Measurements from ENCODE around the gene UBE2S.

The UBE2S gene

DNA sequence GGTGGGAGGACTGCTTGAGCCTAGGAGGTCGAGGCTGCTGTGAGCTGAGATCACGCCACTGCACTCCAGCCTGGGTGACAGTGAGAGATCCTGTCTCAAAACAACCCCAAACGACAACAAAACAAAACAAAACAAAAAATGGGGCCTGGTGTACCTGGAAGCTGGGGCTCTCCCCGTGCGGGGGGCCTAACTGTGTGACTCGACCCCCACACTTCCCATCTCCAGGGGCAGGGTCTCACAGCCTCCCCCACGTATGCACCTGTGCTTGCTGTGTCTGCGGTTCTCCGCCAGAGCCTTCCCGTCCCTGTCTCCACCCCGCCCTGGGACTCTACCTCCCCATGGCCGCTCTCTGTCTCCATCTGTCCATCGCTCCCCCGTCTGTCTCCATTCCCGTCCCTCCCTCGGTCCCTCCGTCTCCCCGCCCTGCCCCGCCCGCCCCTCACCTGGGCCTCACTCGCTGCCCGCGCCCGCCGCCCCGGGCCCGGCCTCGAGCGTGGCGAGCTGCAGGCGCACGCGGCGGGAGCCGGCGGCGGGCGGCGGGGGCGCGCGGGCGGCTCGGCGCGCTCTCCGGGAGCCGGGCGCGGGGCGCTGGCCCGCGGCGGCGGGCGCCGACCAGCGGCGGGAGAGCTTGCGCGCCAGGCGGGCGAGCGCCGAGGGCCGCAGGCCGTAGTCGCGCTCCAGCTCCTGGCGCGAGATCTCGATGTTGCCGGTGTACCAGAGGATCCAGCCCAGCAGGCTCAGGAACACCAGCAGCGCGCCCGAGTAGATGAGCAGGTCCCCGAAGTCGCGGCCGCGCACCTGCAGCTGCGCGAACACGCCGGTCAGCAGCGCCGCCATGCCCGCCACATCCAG lies 24.1 kb downstream of the UBE2S start:
- no peak for DNase-seq (ENCODE audit: low spot score in 2 of 2)
- ATAC-seq (replicated peaks; ENCODE audit: extremely low read depth, poor library complexity, severe bottlenecking), result no peak
- Mint-ChIP-seq H3K4me1 (peaks cover 62% of the 10 kb centered on the region), H3K36me3 (ENCODE audit: insufficient read depth) (peaks cover 31% of the 10 kb centered on the region), H3K4me3 (peak overlapping the region; percentile 97), H3K9me3 (no peaks in the 10 kb centered on the region), H3K27ac (ENCODE audit: low read depth) (peak overlapping the region; percentile 79), H3K27me3 (no peaks in the 10 kb centered on the region)

DNA sequence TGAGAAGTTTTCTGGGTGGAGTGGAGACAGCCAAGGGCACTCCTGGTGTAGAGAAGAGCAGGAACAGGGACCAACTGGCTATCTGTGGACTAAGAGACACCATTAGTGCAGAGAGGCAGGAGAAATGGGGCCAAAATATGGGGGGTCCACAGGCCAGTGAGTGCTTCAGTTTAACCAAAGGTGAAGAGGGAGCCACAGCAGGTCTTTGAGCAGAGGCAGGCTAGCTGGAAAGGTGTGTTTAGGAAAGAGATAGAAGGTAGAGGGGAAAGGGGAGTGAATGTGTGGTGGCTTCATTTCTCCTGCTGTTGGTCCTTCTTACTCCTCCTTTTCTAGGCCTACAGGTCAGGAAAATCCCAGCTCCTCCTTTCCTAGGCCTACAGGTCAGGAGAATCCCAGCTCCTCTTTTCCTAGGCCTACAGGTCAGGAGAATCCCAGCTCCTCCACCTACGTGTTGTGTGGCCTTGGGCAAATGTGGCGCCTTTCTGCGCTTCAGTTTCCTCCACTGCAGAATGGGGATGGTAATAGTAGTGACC lies 25.0 kb downstream of the UBE2S start:
- DNase-seq (ENCODE audit: low spot score in 2 of 2), result no peak
- peaks cover 24% of the 10 kb centered on the region for H3K36me3 Mint-ChIP-seq (ENCODE audit: insufficient read depth)
- H3K27me3 Mint-ChIP-seq, result no peaks in the 10 kb centered on the region
- peaks cover 53% of the 10 kb centered on the region for H3K4me1 Mint-ChIP-seq
- H3K9me3 Mint-ChIP-seq, result no peaks in the 10 kb centered on the region
- peak overlapping the region; percentile 97 for H3K4me3 Mint-ChIP-seq
- peak overlapping the region; percentile 79 for H3K27ac Mint-ChIP-seq (ENCODE audit: low read depth)
- ATAC-seq (replicated peaks; ENCODE audit: extremely low read depth, poor library complexity, severe bottlenecking), result no peak

DNA sequence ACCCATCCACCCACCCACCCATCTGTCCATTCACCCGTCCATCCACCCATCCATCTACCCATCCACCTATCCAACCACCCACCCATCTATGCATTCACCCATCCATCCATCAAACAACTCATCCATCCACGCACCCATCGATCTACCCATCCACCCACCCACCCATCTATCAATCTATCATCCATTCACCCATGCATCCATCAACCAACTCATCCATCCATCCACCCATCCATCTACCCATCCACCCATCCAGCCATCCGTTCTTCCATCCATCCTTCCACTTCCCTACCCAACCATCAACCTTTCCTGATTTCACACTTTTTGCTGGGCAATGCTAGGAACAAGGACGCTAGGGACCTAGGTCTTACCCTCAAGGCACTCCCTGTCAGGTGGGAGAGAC lies 25.6 kb downstream of the UBE2S start:
- H3K4me1 Mint-ChIP-seq, result peaks cover 47% of the 10 kb centered on the region
- H3K9me3 Mint-ChIP-seq, result no peaks in the 10 kb centered on the region
- H3K27ac Mint-ChIP-seq (ENCODE audit: low read depth), result peak overlapping the region; percentile 79
- H3K27me3 Mint-ChIP-seq, result no peaks in the 10 kb centered on the region
- peaks cover 20% of the 10 kb centered on the region for H3K36me3 Mint-ChIP-seq (ENCODE audit: insufficient read depth)
- DNase-seq (ENCODE audit: low spot score in 2 of 2) (no peak), ATAC-seq (replicated peaks; ENCODE audit: extremely low read depth, poor library complexity, severe bottlenecking) (no peak)
- peak overlapping the region; percentile 97 for H3K4me3 Mint-ChIP-seq

DNA sequence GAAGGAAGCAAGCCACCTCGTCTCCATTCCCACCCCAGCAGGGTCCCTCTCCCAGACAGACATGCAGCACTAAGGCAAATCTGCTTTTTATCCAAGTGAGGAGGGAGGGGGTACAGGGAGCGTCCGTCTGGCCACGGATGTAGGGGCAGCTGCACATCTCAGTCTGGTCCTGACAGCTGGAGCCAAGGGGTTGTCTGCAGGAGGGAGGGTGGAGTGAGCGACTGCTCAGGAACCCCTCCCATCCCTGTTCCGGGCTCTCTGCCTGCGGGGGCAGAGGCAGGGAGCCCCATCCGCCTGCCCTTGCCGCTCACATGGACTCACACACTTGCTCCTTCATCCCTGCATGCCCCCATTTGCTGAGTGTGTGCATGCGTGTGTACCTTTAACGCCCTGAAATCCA lies 28.4 kb downstream of the UBE2S start:
- DNase-seq (ENCODE audit: low spot score in 2 of 2) (no peak), ATAC-seq (replicated peaks; ENCODE audit: extremely low read depth, poor library complexity, severe bottlenecking) (no peak)
- Mint-ChIP-seq H3K4me1 (peaks cover 22% of the 10 kb centered on the region), H3K27me3 (peaks cover 14% of the 10 kb centered on the region), H3K27ac (ENCODE audit: low read depth) (peak overlapping the region; percentile 8), H3K9me3 (no peaks in the 10 kb centered on the region), H3K4me3 (no peak overlapping the region), H3K36me3 (ENCODE audit: insufficient read depth) (peaks cover 2% of the 10 kb centered on the region)

DNA sequence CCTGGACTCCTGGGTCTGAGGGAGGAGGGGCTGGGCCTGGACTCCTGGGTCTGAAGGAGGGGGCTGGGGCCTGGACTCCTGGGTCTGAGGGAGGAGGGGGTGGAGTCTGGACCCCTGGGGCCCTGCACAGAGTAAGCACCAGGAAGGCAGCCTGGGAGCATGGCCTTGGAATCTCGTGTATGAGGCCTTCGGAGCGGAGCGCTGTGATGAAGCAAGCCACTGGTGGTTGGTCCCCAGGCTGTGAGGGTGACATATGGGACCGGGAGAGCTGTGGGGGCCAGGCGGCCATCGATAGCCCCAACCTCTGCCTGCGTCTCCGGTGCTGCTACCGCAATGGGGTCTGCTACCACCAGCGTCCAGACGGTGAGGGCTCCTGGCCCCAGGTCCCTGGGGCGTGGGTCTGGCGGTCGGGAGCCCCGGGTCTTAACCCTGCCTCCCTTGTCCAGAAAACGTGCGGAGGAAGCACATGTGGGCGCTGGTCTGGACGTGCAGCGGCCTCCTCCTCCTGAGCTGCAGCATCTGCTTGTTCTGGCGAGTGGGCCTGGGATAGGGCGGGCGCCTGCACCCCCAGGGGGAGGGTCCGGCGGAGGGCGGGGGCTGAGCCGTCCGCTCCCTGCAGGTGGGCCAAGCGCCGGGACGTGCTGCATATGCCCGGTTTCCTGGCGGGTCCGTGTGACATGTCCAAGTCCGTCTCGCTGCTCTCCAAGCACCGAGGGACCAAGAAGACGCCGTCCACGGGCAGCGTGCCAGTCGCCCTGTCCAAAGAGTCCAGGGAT lies 30.0 kb downstream of the UBE2S start:
- ATAC-seq (replicated peaks; ENCODE audit: extremely low read depth, poor library complexity, severe bottlenecking), result no peak

DNA sequence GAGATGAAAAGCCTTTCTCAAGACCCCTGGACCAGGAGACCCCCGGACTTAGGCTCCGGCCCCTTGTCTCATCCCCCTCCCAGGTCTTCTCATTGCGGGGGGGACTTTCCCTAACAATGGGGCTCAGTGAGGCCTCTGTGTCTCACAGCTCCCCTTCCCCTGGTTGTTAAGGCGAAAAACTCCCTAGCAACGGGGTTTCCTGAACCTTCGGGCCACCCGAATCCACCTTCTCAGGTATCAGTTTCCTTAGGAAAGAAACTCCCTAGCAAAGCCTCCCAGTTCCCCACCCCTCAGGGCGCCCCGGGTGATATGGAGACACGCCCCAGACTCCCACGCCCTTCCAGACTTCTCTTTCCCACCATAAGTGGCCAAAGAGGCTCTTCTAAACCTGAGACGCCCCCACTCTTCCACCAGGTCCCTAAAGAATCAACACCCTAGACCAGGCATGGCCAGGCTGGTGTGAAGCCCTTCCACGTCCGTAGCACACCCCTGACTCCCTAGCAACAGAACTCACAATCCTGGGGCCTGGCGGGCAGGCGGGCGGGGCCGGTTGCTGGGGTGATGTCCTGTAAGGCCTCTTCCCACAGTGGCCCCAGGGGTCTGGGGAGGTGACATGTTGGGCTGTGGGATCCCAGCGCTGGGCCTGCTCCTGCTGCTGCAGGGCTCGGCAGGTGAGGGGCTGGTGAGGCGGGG lies 31.2 kb downstream of the UBE2S start, which contains the start of gene TMEM190:
Gene TMEM190 (plus strand): TSS at position 586 of the 693 bp plus-strand sequence. CDS start 28 bp downstream, at position 614.
- H3K36me3 Mint-ChIP-seq (ENCODE audit: insufficient read depth), result peaks cover 4% of the 10 kb centered on the region
- H3K4me1 Mint-ChIP-seq, result peaks cover 7% of the 10 kb centered on the region
- DNase-seq (ENCODE audit: low spot score in 2 of 2) (no peak), ATAC-seq (replicated peaks; ENCODE audit: extremely low read depth, poor library complexity, severe bottlenecking) (no peak)
- peaks cover 37% of the 10 kb centered on the region for H3K27me3 Mint-ChIP-seq
- H3K27ac Mint-ChIP-seq (ENCODE audit: low read depth), result no peak within 1 kb of the TSS
- H3K9me3 Mint-ChIP-seq, result no peaks in the 10 kb centered on the region
- H3K4me3 Mint-ChIP-seq, result no peak within 1 kb of the TSS

More for the DNA sequence above, 30.0 kb downstream of the UBE2S start:
- DNase-seq (ENCODE audit: low spot score in 2 of 2), result no peak
- Mint-ChIP-seq H3K4me1 (peaks cover 19% of the 10 kb centered on the region), H3K36me3 (ENCODE audit: insufficient read depth) (peaks cover 2% of the 10 kb centered on the region), H3K9me3 (no peaks in the 10 kb centered on the region), H3K27ac (ENCODE audit: low read depth) (no peak overlapping the region), H3K27me3 (peaks cover 25% of the 10 kb centered on the region), H3K4me3 (no peak overlapping the region)

DNA sequence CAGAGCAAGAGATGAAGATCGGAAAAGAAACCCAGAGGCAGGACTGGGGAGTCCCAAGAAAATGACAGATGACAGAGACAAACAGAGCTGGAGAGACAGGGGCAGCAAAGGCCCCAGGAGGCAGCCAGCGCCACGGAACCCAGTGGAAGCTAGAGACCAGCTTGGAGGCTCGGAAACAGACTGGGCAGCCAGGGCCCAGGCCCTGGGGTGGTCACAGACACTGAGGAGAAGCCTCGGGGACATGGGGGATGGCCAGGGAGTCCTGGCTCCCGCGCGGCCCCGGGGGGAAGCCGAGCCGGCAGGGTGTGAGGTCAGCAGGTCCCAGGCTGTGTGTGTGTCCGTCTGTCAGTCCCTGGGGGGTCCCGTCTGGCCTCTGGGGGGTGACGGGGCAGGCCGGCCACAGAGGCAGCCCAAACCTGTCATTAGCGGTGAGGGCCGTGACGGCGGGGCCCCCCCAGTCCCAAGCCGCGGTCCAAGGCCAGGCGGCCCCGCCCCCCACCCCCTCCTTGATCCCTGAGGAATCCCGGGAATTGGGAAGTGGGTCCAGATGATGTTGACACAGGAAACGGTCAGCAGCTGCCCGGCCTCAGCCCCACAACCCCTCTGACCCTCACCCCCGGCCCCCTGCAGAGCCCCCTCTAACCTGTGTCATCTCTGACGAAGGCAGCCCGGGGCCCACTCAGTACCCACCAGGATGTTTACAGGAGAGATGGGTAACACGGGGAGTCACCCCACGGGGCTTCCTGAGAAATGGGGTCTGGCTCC lies 33.4 kb downstream of the UBE2S start:
- no peak overlapping the region for H3K4me3 Mint-ChIP-seq
- H3K27ac Mint-ChIP-seq (ENCODE audit: low read depth), result no peak overlapping the region
- no peak for DNase-seq (ENCODE audit: low spot score in 2 of 2)
- no peak for ATAC-seq (replicated peaks; ENCODE audit: extremely low read depth, poor library complexity, severe bottlenecking)
- H3K36me3 Mint-ChIP-seq (ENCODE audit: insufficient read depth), result peaks cover 4% of the 10 kb centered on the region
- H3K4me1 Mint-ChIP-seq, result peaks cover 11% of the 10 kb centered on the region
- peaks cover 56% of the 10 kb centered on the region for H3K27me3 Mint-ChIP-seq
- no peaks in the 10 kb centered on the region for H3K9me3 Mint-ChIP-seq

DNA sequence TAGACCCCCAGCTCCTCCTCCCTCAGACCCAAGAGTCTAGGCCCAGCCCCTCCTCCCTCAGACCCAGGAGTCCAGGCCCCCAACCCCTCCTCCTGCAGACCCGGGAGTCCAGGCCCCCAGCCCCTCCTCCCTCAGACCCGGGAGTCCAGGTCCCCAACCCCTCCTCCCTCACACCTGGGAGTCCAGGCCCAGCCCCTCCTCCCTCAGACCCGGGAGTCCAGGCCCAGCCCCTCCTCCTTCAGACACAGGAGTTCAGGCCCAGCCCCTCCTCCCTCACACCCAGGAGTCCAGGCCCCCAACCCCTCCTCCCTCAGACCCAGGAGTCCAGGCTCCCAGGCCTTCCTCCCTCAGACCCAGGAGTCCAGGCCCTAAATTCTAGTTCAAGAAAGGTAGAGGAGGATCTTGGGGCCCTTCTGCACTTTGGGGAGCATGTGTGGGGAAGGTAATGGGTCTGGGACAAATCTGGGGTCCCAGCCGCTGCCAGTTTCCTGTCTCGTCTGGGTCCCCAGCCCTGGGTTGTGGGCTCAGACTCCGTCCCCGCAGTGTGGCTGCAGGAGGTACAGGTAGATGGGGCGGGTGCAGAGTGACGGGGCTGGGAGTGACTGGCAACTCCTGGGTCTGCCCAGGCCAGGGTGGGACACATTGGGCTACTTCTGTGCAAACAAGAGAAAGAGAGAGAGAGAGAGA lies 34.1 kb downstream of the UBE2S start:
- H3K4me3 Mint-ChIP-seq, result no peak overlapping the region
- H3K27ac Mint-ChIP-seq (ENCODE audit: low read depth), result no peak overlapping the region
- H3K4me1 Mint-ChIP-seq, result peaks cover 11% of the 10 kb centered on the region

DNA sequence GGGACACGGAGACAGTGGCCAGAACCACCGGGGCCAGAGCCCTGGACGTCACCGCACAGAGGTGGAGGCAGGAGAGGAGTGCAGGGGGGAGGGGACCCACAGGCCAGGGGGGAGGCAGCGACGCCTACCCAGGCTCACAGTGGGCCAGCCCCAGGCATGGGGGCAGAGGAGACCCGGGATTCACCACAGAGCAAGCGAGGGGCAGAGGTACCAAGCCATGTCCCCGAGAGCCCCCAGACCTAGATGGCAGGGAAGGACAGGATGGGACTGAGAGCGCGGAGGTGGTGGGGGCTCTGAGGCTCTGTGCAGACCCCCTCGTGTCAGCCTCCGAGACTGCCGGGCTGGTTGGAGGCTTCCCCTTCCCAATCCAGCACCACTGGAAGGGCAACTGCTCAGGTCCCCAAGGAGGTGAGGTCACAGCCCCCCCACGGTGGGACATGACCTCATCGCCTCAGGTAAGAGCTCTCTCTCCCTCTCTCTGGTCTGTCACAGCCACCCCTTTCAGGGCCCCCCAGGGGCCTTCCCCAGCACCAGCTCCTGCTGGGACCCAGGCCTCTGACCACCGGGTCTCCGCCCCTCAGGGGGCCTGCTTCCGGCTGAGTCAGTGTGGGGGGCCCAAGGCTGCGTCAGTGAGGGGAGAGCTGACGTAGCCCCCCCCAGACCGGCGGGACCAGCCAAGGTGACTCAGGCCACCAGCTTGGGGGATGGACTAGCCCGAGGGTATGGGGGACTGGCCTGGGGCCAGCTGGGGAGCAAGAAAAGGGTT lies 35.1 kb downstream of the UBE2S start:
- ATAC-seq (replicated peaks; ENCODE audit: extremely low read depth, poor library complexity, severe bottlenecking), result no peak
- Mint-ChIP-seq H3K27me3 (peaks cover 56% of the 10 kb centered on the region), H3K4me1 (peaks cover 11% of the 10 kb centered on the region)

More for the DNA sequence above, 34.1 kb downstream of the UBE2S start:
- peaks cover 56% of the 10 kb centered on the region for H3K27me3 Mint-ChIP-seq
- no peak for ATAC-seq (replicated peaks; ENCODE audit: extremely low read depth, poor library complexity, severe bottlenecking)
- H3K36me3 Mint-ChIP-seq (ENCODE audit: insufficient read depth), result peaks cover 4% of the 10 kb centered on the region
- DNase-seq (ENCODE audit: low spot score in 2 of 2), result no peak
- no peaks in the 10 kb centered on the region for H3K9me3 Mint-ChIP-seq

DNA sequence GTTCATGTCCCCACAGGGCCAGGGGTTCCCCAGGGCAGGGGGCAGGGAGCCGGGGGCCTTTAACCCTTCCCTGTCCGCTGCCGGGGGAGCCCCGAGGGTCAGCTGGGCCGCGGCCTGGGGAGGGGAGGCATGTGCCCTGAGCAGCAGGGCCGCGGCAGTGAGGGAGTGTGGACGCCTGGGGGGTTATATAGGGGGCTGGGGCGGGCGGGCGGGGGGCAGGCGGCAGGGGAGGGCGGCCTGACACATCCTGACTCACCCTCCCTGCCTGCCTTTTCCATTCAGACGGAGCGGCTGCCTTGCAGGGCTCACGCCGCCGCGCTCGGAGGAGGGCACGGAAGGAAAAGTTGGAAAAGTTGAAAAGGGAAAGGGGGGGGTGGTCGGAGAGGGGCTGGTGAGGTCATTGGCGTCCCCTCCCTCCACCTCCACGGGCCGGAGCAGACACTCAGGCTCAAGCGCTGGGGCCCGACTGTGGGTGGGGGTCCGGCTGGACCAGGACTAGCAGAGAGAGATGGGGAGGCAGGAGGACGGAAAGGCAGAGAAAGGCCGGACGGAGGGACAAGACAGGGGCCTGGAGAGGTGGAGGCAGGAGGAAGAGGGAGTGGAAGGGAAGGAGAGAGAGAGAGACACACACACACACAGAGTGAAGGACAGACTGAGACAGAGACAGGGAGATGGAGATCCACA lies 37.1 kb downstream of the UBE2S start, which contains the start of gene IL11:
Gene IL11 (minus strand): TSS at position 159 of the 684 bp plus-strand sequence. CDS start 153 bp downstream, at position 6.
- Mint-ChIP-seq H3K9me3 (no peaks in the 10 kb centered on the region), H3K27ac (ENCODE audit: low read depth) (no peak within 1 kb of the TSS), H3K27me3 (peaks cover 65% of the 10 kb centered on the region), H3K4me3 (peak within 1 kb of the TSS; percentile 75), H3K36me3 (ENCODE audit: insufficient read depth) (peaks cover 4% of the 10 kb centered on the region), H3K4me1 (peaks cover 11% of the 10 kb centered on the region)
- no peak for ATAC-seq (replicated peaks; ENCODE audit: extremely low read depth, poor library complexity, severe bottlenecking)
- DNase-seq (ENCODE audit: low spot score in 2 of 2), result no peak

More for the DNA sequence above, 35.1 kb downstream of the UBE2S start:
- Mint-ChIP-seq H3K4me3 (no peak overlapping the region), H3K27ac (ENCODE audit: low read depth) (no peak overlapping the region), H3K9me3 (no peaks in the 10 kb centered on the region), H3K36me3 (ENCODE audit: insufficient read depth) (peaks cover 4% of the 10 kb centered on the region)
- DNase-seq (ENCODE audit: low spot score in 2 of 2), result no peak

Measured in central memory CD8-positive, alpha-beta T cell (primary cell).